Measurements from ENCODE around the gene RCE1.

Gene RCE1

GRCh38 chr11:66850235-66850587 is 7.0 kb downstream of the RCE1 start:
- no peak for TF ChIP-seq CTCF (IDR thresholded peaks at IDR 0.05; ENCODE audit: low read length, missing control alignments)
- no peak for DNase-seq (ENCODE audit: low read depth)
- H3K4me3 ChIP-seq (replicated peaks; ENCODE audit: low read depth, low read length), result no peak overlapping the region

- H3K4me3 ChIP-seq (replicated peaks; ENCODE audit: low read depth, low read length), result no peak overlapping the region
- DNase-seq (ENCODE audit: low read depth), result no peak
- TF ChIP-seq CTCF (IDR thresholded peaks at IDR 0.05; ENCODE audit: low read length, missing control alignments), result no peak
Measured at GRCh38 chr11:66850588-66851238, 7.5 kb downstream of the RCE1 start.

- H3K4me3 ChIP-seq (replicated peaks; ENCODE audit: low read depth, low read length), result no peak overlapping the region
- TF ChIP-seq CTCF (IDR thresholded peaks at IDR 0.05; ENCODE audit: low read length, missing control alignments), result no peak
- no peak for DNase-seq (ENCODE audit: low read depth)
Measured at GRCh38 chr11:66851239-66851596, 8.0 kb downstream of the RCE1 start.

- no peak for TF ChIP-seq CTCF (IDR thresholded peaks at IDR 0.05; ENCODE audit: low read length, missing control alignments)
- no peak for DNase-seq (ENCODE audit: low read depth)
- no peak overlapping the region for H3K4me3 ChIP-seq (replicated peaks; ENCODE audit: low read depth, low read length)
Measured at GRCh38 chr11:66851698-66852465, 8.6 kb downstream of the RCE1 start.

- no peak for DNase-seq (ENCODE audit: low read depth)
- TF ChIP-seq CTCF (IDR thresholded peaks at IDR 0.05; ENCODE audit: low read length, missing control alignments), result no peak
- no peak overlapping the region for H3K4me3 ChIP-seq (replicated peaks; ENCODE audit: low read depth, low read length)
Measured at GRCh38 chr11:66852466-66853241, 9.4 kb downstream of the RCE1 start.

- H3K4me3 ChIP-seq (replicated peaks; ENCODE audit: low read depth, low read length), result no peak overlapping the region
- no peak for TF ChIP-seq CTCF (IDR thresholded peaks at IDR 0.05; ENCODE audit: low read length, missing control alignments)
- DNase-seq (ENCODE audit: low read depth), result no peak
Measured at GRCh38 chr11:66853242-66854229, 10.3 kb downstream of the RCE1 start.

All from fibroblast of pulmonary artery (primary cell).